Body of pancreas (tissue), 4 donors: ENCODE results near the gene ENAH. TPM values are rescaled to one million over a fixed set of nuclear protein-coding genes. Genes with fewer than 3 reads are reported as not detected.
"Not testable (repeated sequence)": the region's sequence is repeated elsewhere in the genome, so short reads cannot be mapped to it uniquely, and the experiment has no call there.

Source experiments
- ATAC-seq: fragments of 150-250 bp; one replicate; pipeline ENCODE4 v1.9.1; 2016
- DNase-seq, 4 donors: peaks; one replicate each; pipeline ENCODE4 v3.0.0-alpha.2; 2019
- H3K27ac ChIP-seq, 4 donors: fragments of 200-600 bp; sonication (generic); 1 replicate in 3 of 4; 2 replicates in 1 of 4; pipeline versions ENCODE4 v1.5.1 to v1.6.1; 2016 to 2019; ENCODE audit warnings: mild to moderate bottlenecking in 1 of 4, mixed read lengths in 1 of 4, moderate library complexity in 1 of 4
- H3K27me3 ChIP-seq, 2 donors: fragments of 200-600 bp; sonication (generic); one replicate each; pipeline ENCODE4 v1.6.0; 2016; ENCODE audit warnings: mild to moderate bottlenecking in 1 of 2
- H3K36me3 ChIP-seq, 2 donors: fragments of 200-600 bp; sonication (generic); replicated peaks in 1 of 2; 2 replicates each; pipeline ENCODE4 v1.5.1; 2016; ENCODE audit warnings: low read depth in 2 of 2; ENCODE audit not compliant: insufficient read depth in 1 of 2
- H3K4me1 ChIP-seq: fragments of 200-600 bp; sonication (generic); one replicate; pipeline ENCODE4 v1.6.0; 2016
- H3K4me3 ChIP-seq, 2 donors: fragments of 200-600 bp; sonication (generic); 1 replicate in 1 of 2; 2 replicates in 1 of 2; pipeline ENCODE4 v1.5.1; 2016 to 2019
- H3K9me3 ChIP-seq, 3 donors: fragments of 200-600 bp; sonication (generic); 1 replicate in 2 of 3; 2 replicates in 1 of 3; pipeline ENCODE4 v1.5.1; 2016
- CTCF ChIP-seq, 7 experiments: fragments of 450-650 bp in 4 of 7; fragments of 200-600 bp in 3 of 7; sonication (generic) in 3 of 7; IDR thresholded peaks; one replicate each; pipeline ENCODE4 v1.5.1; 2016 to 2019; ENCODE audit warnings: antibody characterized with exemption in 7 of 7
- POLR2A ChIP-seq, 3 donors: fragments of 450-650 bp; IDR thresholded peaks; one replicate each; pipeline ENCODE4 v1.6.1; 2016; ENCODE audit warnings: antibody characterized with exemption in 3 of 3, mild to moderate bottlenecking in 2 of 3
- WGBS, 2 donors: methylation state at CpG; one replicate each; pipeline ENCODE4 v1.1.5; 2017; 5-methylcytosine and 5-hydroxymethylcytosine counted together
- intact Hi-C: fragments of 100-400 bp; cut with DNase I; formaldehyde crosslinking; loops from one replicate; pipeline ENCODE4 v1.15.1; 2023
- total RNA-seq, 2 donors: library from RNA; depleted of rRNA; stranded (reverse); fragments of >200 nt; gene quantifications; one replicate each; pipeline ENCODE4 v1.1.0, GENCODE V29; 2016

Gene ENAH
- total RNA-seq, 2 donors from 2014 or later: 21.1 to 28.8 TPM

DNA sequence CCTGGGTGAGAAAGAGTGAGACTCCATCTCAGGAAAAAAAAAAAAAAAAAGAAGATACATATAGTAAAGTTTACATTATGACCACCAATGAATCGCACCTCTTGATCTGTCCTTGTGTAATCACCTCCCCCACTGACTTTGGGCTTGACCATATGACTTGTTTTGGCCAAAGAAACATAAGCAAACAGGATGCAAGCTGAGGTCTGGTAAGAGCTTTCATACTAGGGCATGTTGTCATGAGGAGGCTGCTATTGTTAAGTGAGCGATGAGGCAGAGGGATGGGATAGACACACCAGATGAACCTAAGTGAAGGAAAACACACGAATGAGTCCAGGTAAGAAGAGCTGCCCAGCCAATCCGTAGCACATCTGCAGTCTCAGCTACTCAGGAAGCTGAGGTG lies 10.7 kb downstream of the ENAH start:
- no peak overlapping the region for H3K27ac ChIP-seq
- no peaks in the 10 kb centered on the region for H3K36me3 ChIP-seq
- ATAC-seq: no peak
- intact Hi-C loops: no loop called here
- H3K4me1 ChIP-seq: peaks cover 6% of the 10 kb centered on the region
- H3K4me3 ChIP-seq: no peak overlapping the region
- TF ChIP-seq CTCF (IDR thresholded peaks at IDR 0.05) (no peak), POLR2A (IDR thresholded peaks at IDR 0.05) (no peak)
- H3K9me3 ChIP-seq: no peaks in the 10 kb centered on the region
- H3K27me3 ChIP-seq: no peaks in the 10 kb centered on the region
- DNase-seq: no peak
- WGBS, 2 donors: 76 to 79% methylated on average over 4 of the region's 4 CpGs

DNA sequence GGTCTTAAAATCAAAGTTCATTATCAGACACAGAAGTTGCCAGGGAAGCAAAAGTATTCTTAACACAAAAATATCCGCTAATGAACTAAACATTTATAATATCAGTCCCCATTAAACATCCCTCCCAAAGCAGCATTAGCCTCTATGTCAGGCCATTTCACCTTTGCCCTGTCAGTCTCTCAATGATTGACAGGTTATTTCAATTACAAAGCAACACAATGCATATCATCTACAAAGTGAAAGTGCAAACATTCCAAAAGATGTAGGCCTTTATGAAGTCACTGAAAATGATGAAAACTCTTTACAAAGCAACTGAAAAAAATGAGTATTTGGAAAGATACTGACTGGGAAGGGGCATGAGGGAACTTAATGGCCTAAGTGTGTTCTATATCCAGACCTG lies 14.1 kb downstream of the ENAH start:
- H3K4me1 ChIP-seq: no peaks in the 10 kb centered on the region
- H3K4me3 ChIP-seq: no peak overlapping the region
- no peak for ATAC-seq
- H3K36me3 ChIP-seq: no peaks in the 10 kb centered on the region
- 96 to 100% methylated on average over 1 of the region's 1 CpG for WGBS, 2 donors
- no peak overlapping the region for H3K27ac ChIP-seq
- TF ChIP-seq CTCF (IDR thresholded peaks at IDR 0.05) (no peak), POLR2A (IDR thresholded peaks at IDR 0.05) (no peak)
- intact Hi-C loops: no loop called here
- H3K27me3 ChIP-seq: no peaks in the 10 kb centered on the region
- no peak for DNase-seq
- no peaks in the 10 kb centered on the region for H3K9me3 ChIP-seq

DNA sequence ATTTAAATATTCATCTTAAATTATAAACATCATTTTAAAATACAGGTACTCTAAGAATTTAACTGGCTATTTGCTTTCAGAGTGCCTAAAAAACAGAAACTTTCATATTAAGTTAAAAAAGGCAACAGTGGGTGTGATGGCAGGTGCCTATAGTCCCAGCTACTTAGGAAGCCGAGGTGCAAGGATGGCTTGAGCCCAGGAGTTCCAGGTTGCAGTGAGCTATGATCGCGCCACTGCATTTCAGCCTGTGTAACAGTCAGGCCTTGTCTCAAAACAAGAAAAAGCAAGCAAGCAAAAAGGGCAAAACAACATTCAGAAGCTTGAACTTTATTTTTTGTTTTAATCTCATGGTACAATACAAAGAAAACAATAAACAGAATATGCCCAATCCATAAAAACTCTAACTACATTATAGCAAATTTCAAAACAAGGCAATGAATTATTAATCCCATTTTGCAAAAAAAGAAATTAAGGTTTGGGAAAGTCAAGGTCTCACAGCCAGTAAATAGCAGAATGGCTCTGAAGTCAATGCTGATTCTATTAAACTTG lies 15.2 kb downstream of the ENAH start:
- Histone ChIP-seq H3K27me3 (no peaks in the 10 kb centered on the region), H3K4me3 (no peak overlapping the region), H3K4me1 (no peaks in the 10 kb centered on the region), H3K27ac (no peak overlapping the region), H3K36me3 (no peaks in the 10 kb centered on the region), H3K9me3 (no peaks in the 10 kb centered on the region)
- 95 to 99% methylated on average over 3 of the region's 3 CpGs for WGBS, 2 donors
- no peak for ATAC-seq
- intact Hi-C loops: no loop called here
- DNase-seq: no peak
- no peak for TF ChIP-seq POLR2A (IDR thresholded peaks at IDR 0.05)
- TF ChIP-seq CTCF (IDR thresholded peaks at IDR 0.05): no peak

GRCh38 chr1:225636992-225637391 lies 15.9 kb downstream of the ENAH start:
- 90 to 92% methylated on average over 8 of the region's 8 CpGs for WGBS, 2 donors
- ATAC-seq, DNase-seq: not testable (repeated sequence)

GRCh38 chr1:225635649-225636048 lies 17.3 kb downstream of the ENAH start:
- no peaks in the 10 kb centered on the region for H3K27me3 ChIP-seq
- DNase-seq (no peak), ATAC-seq (no peak)
- H3K9me3 ChIP-seq: no peaks in the 10 kb centered on the region
- H3K27ac ChIP-seq: no peak overlapping the region
- TF ChIP-seq CTCF (IDR thresholded peaks at IDR 0.05) (no peak), POLR2A (IDR thresholded peaks at IDR 0.05) (no peak)
- no peaks in the 10 kb centered on the region for H3K4me1 ChIP-seq
- H3K36me3 ChIP-seq: no peaks in the 10 kb centered on the region
- intact Hi-C loops: no loop called here
- no peak overlapping the region for H3K4me3 ChIP-seq

More at GRCh38 chr1:225636992-225637391, 15.9 kb downstream of the ENAH start:
- H3K9me3 ChIP-seq, H3K4me3 ChIP-seq, H3K27ac ChIP-seq, intact Hi-C loops, H3K36me3 ChIP-seq, H3K27me3 ChIP-seq, H3K4me1 ChIP-seq: not testable (repeated sequence)

GRCh38 chr1:225632836-225633235 lies 20.1 kb downstream of the ENAH start:
- DNase-seq, ATAC-seq, H3K4me1 ChIP-seq, intact Hi-C loops, H3K4me3 ChIP-seq, H3K27ac ChIP-seq, H3K36me3 ChIP-seq, H3K27me3 ChIP-seq, H3K9me3 ChIP-seq: not testable (repeated sequence)
- WGBS, 2 donors: 84 to 86% methylated on average over 4 of the region's 4 CpGs
